ENCODE results near the gene TADA2A. TPM values are rescaled to one million over a fixed set of nuclear protein-coding genes. Genes with fewer than 3 reads are reported as not detected.
A peak's percentile ranks its signal among the peaks of the same experiment; 100 is the strongest.

TADA2A gene
- total RNA-seq, 2 experiments from 2014 or later: 29.9 to 32.9 TPM

DNA sequence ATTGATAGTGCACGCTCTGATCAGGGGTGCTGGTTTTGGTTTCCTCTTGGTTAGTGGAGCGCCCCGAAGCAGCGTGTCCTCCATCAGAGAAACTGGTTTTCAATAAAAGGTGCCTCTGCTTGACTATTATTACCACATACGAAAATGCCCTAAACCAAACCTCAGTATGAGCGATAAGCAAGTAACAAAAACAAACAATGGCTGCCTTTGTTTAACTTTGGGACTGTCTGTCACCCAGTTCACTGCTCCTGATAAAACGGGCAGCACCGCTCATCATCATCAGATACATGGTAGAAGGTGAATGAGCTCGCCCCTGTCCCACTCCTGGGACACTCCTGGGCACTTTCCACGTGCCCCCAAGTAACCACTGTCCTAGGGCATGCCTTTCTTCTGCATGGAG lies 107.0 kb downstream of the TADA2A start:
- Mint-ChIP-seq H3K27ac (no peak overlapping the region), H3K36me3 (ENCODE audit: low read depth) (peaks cover 17% of the 10 kb centered on the region), H3K27me3 (no peaks in the 10 kb centered on the region), H3K4me1 (peaks cover 12% of the 10 kb centered on the region), H3K4me3 (no peak overlapping the region), H3K9me3 (ENCODE audit: low read depth) (no peaks in the 10 kb centered on the region)
- ChIA-PET POLR2A (no interaction called here), CTCF (interaction anchor here (0.6 to 1.3 kb wide), 2 partner anchors 13 to 466 kb away, joined by 3 to 5 read pairs; no protein-coding TSS in a partner anchor)
- ATAC-seq: no peak
- intact Hi-C loops (cut with DNase I, micrococcal nuclease): no loop called here
- no peak for DNase-seq

DNA sequence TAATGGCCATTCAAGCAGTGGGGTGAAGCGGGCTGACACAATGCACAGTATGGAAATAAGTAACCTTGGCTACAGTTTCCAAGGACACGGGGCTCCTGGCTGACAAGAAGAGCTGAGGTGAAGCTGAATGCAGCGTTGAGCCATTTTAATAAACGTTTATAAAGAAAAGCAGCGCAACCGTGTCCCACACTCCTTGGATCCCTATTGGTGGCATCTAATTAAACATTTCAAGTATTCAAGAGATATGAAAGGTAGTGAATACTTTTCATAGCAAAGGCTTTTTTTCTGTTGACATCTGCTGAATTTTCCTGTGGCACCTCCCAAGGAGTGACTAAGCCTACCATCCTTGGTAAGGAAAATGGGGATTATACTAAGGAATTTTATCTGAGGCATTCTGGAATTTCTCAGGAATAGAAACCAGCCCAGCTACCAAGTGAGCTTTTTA lies 109.5 kb downstream of the TADA2A start:
- Mint-ChIP-seq H3K4me1 (no peaks in the 10 kb centered on the region), H3K36me3 (ENCODE audit: low read depth) (peaks cover 21% of the 10 kb centered on the region), H3K27me3 (no peaks in the 10 kb centered on the region), H3K27ac (no peak overlapping the region), H3K9me3 (ENCODE audit: low read depth) (no peaks in the 10 kb centered on the region), H3K4me3 (no peak overlapping the region)
- CTCF ChIA-PET: interaction anchor here (0.7 to 1.4 kb wide), 2 partner anchors 21 to 84 kb away, joined by 3 to 4 read pairs; no protein-coding TSS in a partner anchor
- POLR2A ChIA-PET: interaction anchor here (0.6 kb wide), 1 partner anchor 22 kb away, joined by 4 read pairs; no protein-coding TSS in a partner anchor
- intact Hi-C loops (cut with DNase I, micrococcal nuclease): no loop called here
- ATAC-seq: no peak
- no peak for DNase-seq

DNA sequence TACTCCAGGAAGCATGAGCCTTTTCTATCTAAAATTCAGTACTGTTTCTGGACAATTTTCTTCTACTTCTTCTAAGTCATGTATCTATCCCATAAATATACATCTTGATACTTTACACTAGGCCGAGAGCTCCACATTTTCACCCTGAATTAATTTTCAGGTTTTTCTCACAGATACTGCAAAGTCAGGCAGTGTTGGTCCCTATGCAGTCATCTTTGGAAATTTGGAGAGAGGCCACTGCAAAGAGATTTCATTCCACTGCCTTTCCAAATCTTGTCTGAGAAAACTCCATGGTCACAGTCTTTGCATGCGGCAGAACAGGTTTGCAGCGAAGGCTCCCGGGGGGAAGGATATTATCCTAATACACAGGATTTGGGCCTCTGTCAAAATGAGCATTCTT lies 111.2 kb downstream of the TADA2A start:
- intact Hi-C loops (cut with DNase I, micrococcal nuclease): no loop called here
- Mint-ChIP-seq H3K27ac (no peak overlapping the region), H3K36me3 (ENCODE audit: low read depth) (peaks cover 17% of the 10 kb centered on the region), H3K4me3 (no peak overlapping the region), H3K9me3 (ENCODE audit: low read depth) (no peaks in the 10 kb centered on the region), H3K4me1 (no peaks in the 10 kb centered on the region), H3K27me3 (no peaks in the 10 kb centered on the region)
- DNase-seq: no peak
- no peak for ATAC-seq
- CTCF ChIA-PET: interaction anchor here (0.6 to 1.7 kb wide), 2 partner anchors 9 to 62 kb away, joined by 4 to 5 read pairs; no protein-coding TSS in a partner anchor
- POLR2A ChIA-PET: no interaction called here

DNA sequence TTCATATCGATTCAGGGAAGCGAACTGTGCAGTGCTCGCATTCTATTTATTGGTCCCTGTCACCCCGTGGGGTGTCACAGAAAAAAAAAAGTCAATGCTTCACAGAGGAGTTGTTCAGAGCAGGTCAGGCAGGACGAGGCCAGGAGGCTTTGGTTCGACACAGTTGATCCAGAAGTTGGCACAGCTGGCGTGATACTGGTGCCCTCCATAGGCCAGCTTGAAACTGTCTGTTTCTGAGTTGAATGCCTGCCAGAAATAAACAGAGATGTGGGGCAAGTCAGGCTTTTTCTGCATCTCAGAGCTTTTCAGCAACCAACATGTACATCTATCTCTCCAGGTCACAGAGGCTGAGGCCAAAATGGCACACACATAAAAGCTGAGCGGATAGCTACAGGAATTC lies 112.1 kb downstream of the TADA2A start:
- Mint-ChIP-seq H3K27ac (no peak overlapping the region), H3K36me3 (ENCODE audit: low read depth) (peaks cover 19% of the 10 kb centered on the region), H3K4me3 (no peak overlapping the region), H3K27me3 (no peaks in the 10 kb centered on the region), H3K9me3 (ENCODE audit: low read depth) (no peaks in the 10 kb centered on the region), H3K4me1 (peaks cover 3% of the 10 kb centered on the region)
- CTCF ChIA-PET: interaction anchor here (1.7 kb wide), 1 partner anchor 8 kb away, joined by 5 read pairs; no protein-coding TSS in a partner anchor
- ATAC-seq: no peak
- intact Hi-C loops (cut with DNase I, micrococcal nuclease): no loop called here
- POLR2A ChIA-PET: interaction anchor here (0.7 kb wide), 1 partner anchor 146 kb away, joined by 11 read pairs; no protein-coding TSS in a partner anchor
- DNase-seq: no peak

DNA sequence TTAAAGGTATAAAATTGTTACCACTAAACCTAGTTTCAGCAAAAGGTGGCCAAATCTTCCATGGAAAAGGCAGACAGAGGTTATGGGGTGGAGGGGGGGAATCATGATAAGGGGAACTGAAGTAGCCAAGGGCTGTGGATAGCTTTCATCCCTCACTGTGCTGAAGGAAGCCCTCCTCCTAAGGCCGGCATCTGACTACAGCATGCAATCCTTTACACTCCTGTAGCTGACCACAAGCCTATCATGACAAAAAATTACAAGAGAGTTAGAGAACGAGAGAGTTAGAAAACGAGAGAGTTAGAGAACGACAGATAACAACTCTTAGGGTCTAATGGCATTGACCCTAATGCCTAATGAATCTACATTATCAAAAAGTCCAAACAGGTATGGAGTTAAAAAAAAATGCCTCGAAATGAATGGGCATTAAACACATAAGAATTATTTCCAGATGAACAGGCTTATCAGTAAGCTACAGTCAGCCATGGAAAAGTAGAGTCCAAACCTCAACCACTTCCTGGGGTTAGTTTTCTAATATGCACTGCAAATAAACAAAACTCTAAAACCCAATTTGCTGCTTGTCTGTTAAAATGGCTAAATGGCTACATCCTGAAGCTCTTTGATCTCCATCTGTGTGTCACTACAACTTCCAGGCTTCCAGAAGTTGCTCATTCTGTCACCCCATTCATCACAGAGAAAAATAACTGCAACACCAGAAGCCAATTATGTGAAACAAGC lies 112.7 kb downstream of the TADA2A start:
- ChIA-PET POLR2A (interaction anchor here (0.7 kb wide), 1 partner anchor 145 kb away, joined by 11 read pairs; no protein-coding TSS in a partner anchor), CTCF (interaction anchor here (1.7 kb wide), 1 partner anchor 8 kb away, joined by 5 read pairs; no protein-coding TSS in a partner anchor)
- Mint-ChIP-seq H3K4me3 (no peak overlapping the region), H3K4me1 (peaks cover 6% of the 10 kb centered on the region), H3K27me3 (no peaks in the 10 kb centered on the region), H3K9me3 (ENCODE audit: low read depth) (no peaks in the 10 kb centered on the region), H3K36me3 (ENCODE audit: low read depth) (peaks cover 21% of the 10 kb centered on the region), H3K27ac (peak overlapping the region; percentile 8)
- intact Hi-C loops (cut with DNase I, micrococcal nuclease): no loop called here
- ATAC-seq (no peak), DNase-seq (no peak)

DNA sequence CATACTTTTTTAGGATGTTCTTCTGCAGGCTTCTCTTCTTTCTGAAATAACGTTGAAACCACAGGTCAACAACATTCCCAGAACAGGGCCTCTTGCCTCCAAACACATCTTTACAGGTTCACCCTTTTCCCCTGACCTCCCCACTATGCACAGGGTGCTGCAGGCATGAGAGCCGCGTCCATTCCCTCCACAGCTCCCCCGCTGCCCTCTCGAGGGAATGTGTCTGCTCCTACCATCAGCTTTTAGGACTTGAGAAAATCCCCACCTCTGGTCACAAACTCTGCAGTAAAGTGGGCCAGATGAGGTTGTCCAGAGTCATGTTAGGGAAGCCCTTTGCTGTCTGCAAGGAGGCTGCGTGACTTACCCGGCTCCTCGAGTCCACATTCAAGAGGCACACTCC lies 113.5 kb downstream of the TADA2A start:
- Mint-ChIP-seq H3K4me1 (peaks cover 7% of the 10 kb centered on the region), H3K27ac (peak overlapping the region; percentile 1), H3K27me3 (no peaks in the 10 kb centered on the region), H3K4me3 (no peak overlapping the region), H3K9me3 (ENCODE audit: low read depth) (no peaks in the 10 kb centered on the region), H3K36me3 (ENCODE audit: low read depth) (peaks cover 25% of the 10 kb centered on the region)
- CTCF ChIA-PET: interaction anchor here (0.6 kb wide), 1 partner anchor 63 kb away, joined by 3 read pairs; no protein-coding TSS in a partner anchor
- DNase-seq (no peak), ATAC-seq (no peak)
- intact Hi-C loops (cut with DNase I, micrococcal nuclease): no loop called here
- POLR2A ChIA-PET: no interaction called here

DNA sequence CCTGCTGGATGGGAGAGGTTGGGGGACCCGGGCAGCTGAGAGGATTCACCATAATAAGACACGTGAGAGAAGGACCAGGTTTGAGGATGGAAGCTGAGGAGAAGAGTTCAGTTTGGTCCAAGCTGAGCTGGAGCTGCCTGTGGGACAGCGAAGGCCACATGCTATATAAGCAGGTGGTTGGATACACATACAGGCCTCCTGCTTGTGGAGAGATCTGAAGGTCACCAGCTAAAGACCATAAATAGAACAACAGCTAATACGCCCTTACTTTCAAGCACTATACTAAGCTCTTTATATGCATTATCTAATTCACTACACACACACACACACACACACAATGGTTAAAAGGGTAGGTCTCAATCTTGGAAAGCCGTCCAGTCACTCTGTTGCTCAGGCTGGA lies 115.1 kb downstream of the TADA2A start:
- Mint-ChIP-seq H3K36me3 (ENCODE audit: low read depth) (peaks cover 28% of the 10 kb centered on the region), H3K27me3 (no peaks in the 10 kb centered on the region), H3K9me3 (ENCODE audit: low read depth) (no peaks in the 10 kb centered on the region), H3K4me3 (no peak overlapping the region), H3K27ac (no peak overlapping the region), H3K4me1 (peaks cover 7% of the 10 kb centered on the region)
- intact Hi-C loops (cut with DNase I, micrococcal nuclease): no loop called here
- ATAC-seq (no peak), DNase-seq (no peak)
- ChIA-PET CTCF (interaction anchor here (1.0 kb wide), 1 partner anchor 85 kb away, joined by 3 read pairs; no protein-coding TSS in a partner anchor), POLR2A (interaction anchor here (0.6 kb wide), 1 partner anchor 252 kb away, joined by 3 read pairs; no protein-coding TSS in a partner anchor)

DNA sequence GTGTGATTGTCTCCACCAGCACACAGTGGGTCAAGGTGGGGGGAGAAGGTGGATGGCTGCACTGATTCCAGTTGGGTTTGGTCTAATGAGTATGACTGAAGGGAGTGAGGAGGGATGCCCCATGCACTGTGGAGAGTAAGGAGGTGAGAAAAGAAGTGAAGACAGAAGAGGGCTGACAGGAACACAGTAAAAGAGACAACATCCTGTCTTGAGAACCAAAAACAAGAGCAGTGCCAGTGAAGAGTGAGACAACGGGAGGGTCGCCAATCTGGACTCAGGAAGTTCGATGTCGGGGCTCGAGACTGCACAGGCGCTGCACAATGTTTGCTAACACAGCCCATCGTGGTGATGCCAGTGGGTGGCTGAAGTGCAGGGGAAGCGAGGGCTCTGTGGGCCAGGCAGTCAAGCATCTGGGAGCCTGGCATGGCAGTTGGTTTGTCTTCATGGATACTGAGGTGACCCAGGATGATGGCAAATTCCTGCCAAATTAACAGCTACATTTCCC lies 117.1 kb downstream of the TADA2A start:
- ChIA-PET CTCF (interaction anchor here (1.2 kb wide), 1 partner anchor 17 kb away, joined by 3 read pairs; no protein-coding TSS in a partner anchor), POLR2A (no interaction called here)
- Mint-ChIP-seq H3K4me3 (no peak overlapping the region), H3K36me3 (ENCODE audit: low read depth) (peaks cover 26% of the 10 kb centered on the region), H3K9me3 (ENCODE audit: low read depth) (no peaks in the 10 kb centered on the region), H3K4me1 (peaks cover 7% of the 10 kb centered on the region), H3K27ac (peak overlapping the region; percentile 26), H3K27me3 (no peaks in the 10 kb centered on the region)
- DNase-seq: no peak
- ATAC-seq: no peak
- intact Hi-C loops (cut with DNase I, micrococcal nuclease): no loop called here

DNA sequence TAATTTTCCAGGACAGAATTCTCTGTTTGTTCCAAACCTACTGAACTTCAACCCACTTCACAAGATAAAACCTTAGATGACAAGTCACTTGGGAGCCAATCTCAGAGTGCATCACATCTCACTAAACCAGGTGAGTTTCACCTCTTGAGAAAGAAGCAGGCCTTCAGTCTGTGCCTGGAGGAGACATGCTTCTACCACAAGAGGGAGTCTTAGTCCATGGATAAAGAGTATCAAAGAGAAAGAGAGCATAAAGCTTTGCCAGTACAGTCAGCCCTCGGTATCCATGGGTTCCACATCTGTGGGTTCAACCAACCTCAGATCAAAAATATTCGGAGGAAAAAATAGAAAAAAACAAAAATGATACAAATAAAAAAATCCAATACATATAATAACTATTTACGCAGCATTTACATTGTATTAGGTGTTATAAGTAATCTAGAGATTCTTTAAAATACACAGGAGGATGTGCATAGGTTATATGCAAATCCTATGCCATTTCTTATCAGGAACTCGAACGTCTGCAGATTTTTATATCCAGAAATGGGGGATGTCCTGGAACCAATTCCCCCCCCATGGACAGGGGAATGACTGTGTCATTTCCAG lies 120.7 kb downstream of the TADA2A start:
- ChIA-PET CTCF (interaction anchor here (0.6 to 2.1 kb wide), 21 partner anchors 8 to 289 kb away, joined by 3 to 8 read pairs (median 3); no protein-coding TSS in a partner anchor), POLR2A (interaction anchor here (0.6 kb wide), 1 partner anchor 23 kb away, joined by 3 read pairs; no protein-coding TSS in a partner anchor)
- intact Hi-C loops (cut with DNase I, micrococcal nuclease): loop anchor here (1.0 to 5.0 kb wide), 6 partner anchors 80 to 289 kb away; partner anchors contain the start of gene SYNRG (in 2 of the 2)
- ATAC-seq: peak; percentile 86
- Mint-ChIP-seq H3K4me3 (no peak overlapping the region), H3K27me3 (no peaks in the 10 kb centered on the region), H3K36me3 (ENCODE audit: low read depth) (peaks cover 31% of the 10 kb centered on the region), H3K27ac (no peak overlapping the region), H3K9me3 (ENCODE audit: low read depth) (no peaks in the 10 kb centered on the region), H3K4me1 (peaks cover 7% of the 10 kb centered on the region)
- DNase-seq: peak; percentile 25
